ENCODE measurements around the gene KIF26B. TPM values are rescaled to one million over a fixed set of nuclear protein-coding genes. Genes with fewer than 3 reads are reported as not detected.
A peak's percentile ranks its signal among the peaks of the same experiment; 100 is the strongest.

KIF26B gene
- total RNA-seq, 2 donors from 2014 or later = 0.78 to 4.6 TPM

- ATAC-seq (no peak), DNase-seq (peak in 1 of 4 donors; percentile 16)
- TF ChIP-seq POLR2A (IDR thresholded peaks at IDR 0.05) = no peak
- TF ChIP-seq CTCF (IDR thresholded peaks at IDR 0.05) = no peak
- Histone ChIP-seq H3K36me3 (replicated peaks in 1 of 2; ENCODE audit: insufficient read depth in 1 of 2, low read depth in 2 of 2) (no peaks in the 10 kb centered on the region), H3K4me1 (no peaks in the 10 kb centered on the region), H3K27ac (no peak overlapping the region), H3K4me3 (no peak overlapping the region), H3K27me3 (no peaks in the 10 kb centered on the region), H3K9me3 (no peaks in the 10 kb centered on the region)
- 25 to 38% methylated on average over 6 of the region's 6 CpGs for WGBS, 2 donors
- intact Hi-C loops (cut with DNase I) = loop anchor here (5.0 kb wide), 1 partner anchor 181 kb away; no protein-coding TSS in a partner anchor
These were observed 286.9 kb downstream of the KIF26B start for GRCh38 chr1:245441689-245442088.

- Histone ChIP-seq H3K4me1 (no peaks in the 10 kb centered on the region), H3K27me3 (no peaks in the 10 kb centered on the region), H3K9me3 (no peaks in the 10 kb centered on the region), H3K36me3 (replicated peaks in 1 of 2; ENCODE audit: insufficient read depth in 1 of 2, low read depth in 2 of 2) (no peaks in the 10 kb centered on the region), H3K4me3 (no peak overlapping the region), H3K27ac (no peak overlapping the region)
- ATAC-seq (no peak), DNase-seq (no peak)
- intact Hi-C loops (cut with DNase I) = loop anchor here (5.0 kb wide), 1 partner anchor 178 kb away; no protein-coding TSS in a partner anchor
- 48% methylated on average over 14 of the region's 14 CpGs for WGBS, 2 donors
- no peak for TF ChIP-seq POLR2A (IDR thresholded peaks at IDR 0.05)
- no peak for TF ChIP-seq CTCF (IDR thresholded peaks at IDR 0.05)
These were observed 289.5 kb downstream of the KIF26B start for GRCh38 chr1:245444147-245444828.

GRCh38 chr1:245444945-245445344 lies 290.2 kb downstream of the KIF26B start:
- DNase-seq (no peak), ATAC-seq (no peak)
- Histone ChIP-seq H3K4me3 (no peak overlapping the region), H3K27me3 (no peaks in the 10 kb centered on the region), H3K4me1 (no peaks in the 10 kb centered on the region), H3K27ac (no peak overlapping the region), H3K9me3 (no peaks in the 10 kb centered on the region), H3K36me3 (replicated peaks in 1 of 2; ENCODE audit: insufficient read depth in 1 of 2, low read depth in 2 of 2) (no peaks in the 10 kb centered on the region)
- TF ChIP-seq POLR2A (IDR thresholded peaks at IDR 0.05) (no peak), CTCF (IDR thresholded peaks at IDR 0.05) (no peak)
- WGBS, 2 donors = 64 to 70% methylated on average over 5 of the region's 5 CpGs
- intact Hi-C loops (cut with DNase I) = loop anchor here (5.0 kb wide), 1 partner anchor 177 kb away; no protein-coding TSS in a partner anchor

GRCh38 chr1:245448531-245448930 lies 293.7 kb downstream of the KIF26B start:
- no peak for DNase-seq
- no peaks in the 10 kb centered on the region for H3K27me3 ChIP-seq
- H3K4me3 ChIP-seq = no peak overlapping the region
- WGBS, 2 donors = 33 to 52% methylated on average over 1 of the region's 1 CpG
- no peak for TF ChIP-seq POLR2A (IDR thresholded peaks at IDR 0.05)
- TF ChIP-seq CTCF (IDR thresholded peaks at IDR 0.05) = no peak
- H3K9me3 ChIP-seq = no peaks in the 10 kb centered on the region
- no peaks in the 10 kb centered on the region for H3K4me1 ChIP-seq
- ATAC-seq = no peak
- H3K36me3 ChIP-seq (replicated peaks in 1 of 2; ENCODE audit: insufficient read depth in 1 of 2, low read depth in 2 of 2) = no peaks in the 10 kb centered on the region
- intact Hi-C loops (cut with DNase I) = no loop called here
- no peak overlapping the region for H3K27ac ChIP-seq

GRCh38 chr1:245448975-245449431 lies 294.2 kb downstream of the KIF26B start:
- Histone ChIP-seq H3K4me1 (no peaks in the 10 kb centered on the region), H3K36me3 (replicated peaks in 1 of 2; ENCODE audit: insufficient read depth in 1 of 2, low read depth in 2 of 2) (no peaks in the 10 kb centered on the region), H3K4me3 (no peak overlapping the region), H3K27ac (no peak overlapping the region), H3K9me3 (no peaks in the 10 kb centered on the region), H3K27me3 (no peaks in the 10 kb centered on the region)
- ATAC-seq (no peak), DNase-seq (no peak)
- WGBS, 2 donors = 52 to 62% methylated on average over 8 of the region's 8 CpGs
- TF ChIP-seq CTCF (IDR thresholded peaks at IDR 0.05) (no peak), POLR2A (IDR thresholded peaks at IDR 0.05) (no peak)
- intact Hi-C loops (cut with DNase I) = no loop called here

Data from body of pancreas (tissue), 4 donors.